HepG2 (cell line): Measurements from ENCODE around the gene UBE3B. TPM values are rescaled to one million over a fixed set of nuclear protein-coding genes. Genes with fewer than 3 reads are reported as not detected.

ENCODE experiments used
- ATAC-seq: fragments of 200-7000 bp; cut with Tn5 transposase; 3 replicates; pipeline ENCODE4 v1.9.1; 2020; ENCODE audit warnings: mild to moderate bottlenecking, moderate library complexity
- BruUV-seq: library from RNA; stranded (reverse); fragments of 400-500 nt; replicated peaks from 2 replicates; lab custom pipeline; 2021; lab: Mats Ljungman, UMichigan
- CTCF ChIA-PET: fragments of 300-600 bp; formaldehyde crosslinking; extraction: SDS; loops from one replicate; lab custom pipeline; 2021; ENCODE audit warnings: low total read pairs, inconsistent platforms, low intra/inter-chr PET ratio; lab: Yijun Ruan, JAX
- POLR2A ChIA-PET: fragments of 350-600 bp; sonication (Branson Sonifier 250); formaldehyde crosslinking; loops from one replicate; lab custom pipeline; 2020; ENCODE audit warnings: antibody characterized with exemption, inconsistent platforms; lab: Yijun Ruan, JAX
- DNase-seq: peaks from one replicate; pipeline ENCODE4 v3.0.0-alpha.2; 2015; ENCODE audit warnings: low spot score
- FAIRE-seq: peaks from 3 replicates; lab custom pipeline; 2011; peaks lifted over from hg19 to GRCh38; lab: Jason Lieb, UNC
- H2AFZ ChIP-seq: one replicate; pipeline ENCODE4 v1.6.1; 2011; ENCODE audit warnings: low read length, inconsistent platforms
- H3K27ac ChIP-seq: fragments of 300-600 bp; 3 replicates; pipeline ENCODE4 v1.8.0; 2011; ENCODE audit warnings: mixed run types, mild to moderate bottlenecking, mixed read lengths, low read length, inconsistent platforms; ENCODE audit not compliant: insufficient read depth; ENCODE audit errors: extremely low read length
- H3K27me3 ChIP-seq, 2 experiments: fragments of 200-600 bp in 1 of 2; 2 replicates in 1 of 2; 3 replicates in 1 of 2; pipeline versions ENCODE4 v1.6.0 to v1.8.0; 2011; ENCODE audit warnings: low read length in 2 of 2, mild to moderate bottlenecking in 2 of 2, moderate library complexity in 2 of 2, inconsistent platforms in 1 of 2; ENCODE audit not compliant: insufficient read depth in 2 of 2, control insufficient read depth in 1 of 2
- H3K36me3 ChIP-seq, 2 experiments: fragments of 200-600 bp in 1 of 2; replicated peaks in 1 of 2; 2 replicates in 1 of 2; 3 replicates in 1 of 2; pipeline versions ENCODE4 v1.5.1 to v1.8.0; 2011; ENCODE audit warnings: low read length in 2 of 2, inconsistent platforms in 1 of 2; ENCODE audit not compliant: insufficient read depth in 2 of 2, control insufficient read depth in 1 of 2
- H3K4me1 ChIP-seq: 2 replicates; pipeline ENCODE4 v1.5.1; 2012; ENCODE audit warnings: low read length, inconsistent platforms; ENCODE audit not compliant: insufficient read depth
- H3K4me2 ChIP-seq: 2 replicates; pipeline ENCODE4 v1.6.0; 2011; ENCODE audit warnings: low read depth, low read length, inconsistent platforms
- H3K4me3 ChIP-seq, 3 experiments: fragments of 200-600 bp in 1 of 3; sonication (generic), shearing (Covaris generic) in 1 of 3; replicated peaks in 1 of 3; 2 replicates each; pipeline ENCODE4 v1.5.1; 2011 to 2016; ENCODE audit warnings: low read length in 3 of 3, inconsistent platforms in 2 of 3, low read depth in 2 of 3, mild to moderate bottlenecking in 2 of 3, control low read depth in 1 of 3, mixed read lengths in 1 of 3; ENCODE audit not compliant: insufficient read depth in 1 of 3
- H3K79me2 ChIP-seq: one replicate; pipeline ENCODE4 v1.6.1; 2011; ENCODE audit warnings: low read length, inconsistent platforms; ENCODE audit not compliant: insufficient read depth
- H3K9ac ChIP-seq: 2 replicates; pipeline ENCODE4 v1.6.0; 2011; ENCODE audit warnings: mild to moderate bottlenecking, low read depth, low read length, inconsistent platforms; ENCODE audit not compliant: insufficient read depth
- H3K9me3 ChIP-seq: 2 replicates; pipeline ENCODE4 v1.5.1; 2012; ENCODE audit warnings: mild to moderate bottlenecking, low read length
- H4K20me1 ChIP-seq: 2 replicates; pipeline ENCODE4 v1.6.0; 2011; ENCODE audit warnings: inconsistent platforms, mild to moderate bottlenecking, low read length, moderate library complexity; ENCODE audit not compliant: insufficient read depth
- CEBPB ChIP-seq: IDR thresholded peaks from 2 replicates; pipeline ENCODE4 v1.6.1; 2011; ENCODE audit warnings: low read depth, low read length, improper control_type of control experiment, borderline replicate concordance
- DMAP1 ChIP-seq: IDR thresholded peaks from 2 replicates; pipeline ENCODE4 v1.6.1; 2016
- NBN ChIP-seq: fragments of 450-650 bp; conservative IDR thresholded peaks from 2 replicates; pipeline ENCODE4 v1.6.1; 2017
- PHF8 ChIP-seq: sonication (generic); formaldehyde crosslinking; IDR thresholded peaks from 2 replicates; pipeline ENCODE4 v1.5.0; 2020; ENCODE audit warnings: missing genetic modification reagents
- SOX5 ChIP-seq: IDR thresholded peaks from 2 replicates; pipeline ENCODE4 v1.6.1; 2016; ENCODE audit warnings: borderline replicate concordance
- STAT5B ChIP-seq: sonication (generic); formaldehyde crosslinking; IDR thresholded peaks from 2 replicates; pipeline ENCODE4 v1.4.0; 2020; ENCODE audit warnings: missing genetic modification reagents
- ZFAT ChIP-seq: sonication (generic); formaldehyde crosslinking; conservative IDR thresholded peaks from 2 replicates; pipeline ENCODE4 v1.8.1; 2023; ENCODE audit warnings: missing genetic modification reagents, inconsistent platforms
- WGBS: methylation state at CpG from one replicate; pipeline ENCODE4 v1.1.6; 2017; ENCODE audit warnings: low lambda C conversion rate; 5-methylcytosine and 5-hydroxymethylcytosine counted together
- in situ Hi-C: cut with HindIII; loops from 2 replicates; pipeline ENCODE4 v1.10.0; 2017; ENCODE audit warnings: low pct_unique_long_range_greater_than_20kb; ENCODE audit not compliant: extremely low pct_ligation_motif_present
- intact Hi-C: fragments of 100-400 bp; cut with micrococcal nuclease; formaldehyde crosslinking; loops from one replicate; pipeline ENCODE4 v1.10.0; 2022; ENCODE audit not compliant: unreplicated experiment
- polyA plus RNA-seq, 8 experiments: library from polyadenylated mRNA; depleted of rRNA in 3 of 8; stranded (reverse) in 7 of 8; unstranded in 1 of 8; fragments of >200 nt; fragmentation: Illumina TruSeq in 4 of 8; extraction: Trizol in 4 of 8; gene quantifications; 2 replicates each; pipeline versions ENCODE4 v1.2.1 to v1.2.3, GENCODE V29; 2011 to 2016; ENCODE audit warnings: low read depth in 4 of 8, missing spikeins in 1 of 8, mixed read lengths in 1 of 8; ENCODE audit not compliant: insufficient read depth in 1 of 8
- total RNA-seq, 5 experiments: library from RNA; depleted of rRNA; stranded (reverse); fragments of >200 nt; fragmentation: Illumina TruSeq; extraction: Trizol; gene quantifications; 2 replicates each; pipeline ENCODE4 v1.2.3, GENCODE V29; 2016; ENCODE audit warnings: low read depth in 1 of 5
- TF ChIP-seq, protein P1 (sequence below): sonication (generic); formaldehyde crosslinking; IDR thresholded peaks from 2 replicates; pipeline ENCODE4 v1.4.0; 2020; ENCODE audit warnings: missing genetic modification reagents, mild to moderate bottlenecking, borderline replicate concordance
- TF ChIP-seq, protein P2 (sequence below): sonication (generic); formaldehyde crosslinking; IDR thresholded peaks from 2 replicates; pipeline ENCODE4 v1.5.0; 2020; ENCODE audit warnings: mild to moderate bottlenecking, missing genetic modification reagents

Gene UBE3B
- total and polyA plus RNA-seq, 2 of the 13 experiments (the other 11 are each of a cell fraction or from before 2014, with no cell fraction given): 22.7 to 25.3 TPM

DNA sequence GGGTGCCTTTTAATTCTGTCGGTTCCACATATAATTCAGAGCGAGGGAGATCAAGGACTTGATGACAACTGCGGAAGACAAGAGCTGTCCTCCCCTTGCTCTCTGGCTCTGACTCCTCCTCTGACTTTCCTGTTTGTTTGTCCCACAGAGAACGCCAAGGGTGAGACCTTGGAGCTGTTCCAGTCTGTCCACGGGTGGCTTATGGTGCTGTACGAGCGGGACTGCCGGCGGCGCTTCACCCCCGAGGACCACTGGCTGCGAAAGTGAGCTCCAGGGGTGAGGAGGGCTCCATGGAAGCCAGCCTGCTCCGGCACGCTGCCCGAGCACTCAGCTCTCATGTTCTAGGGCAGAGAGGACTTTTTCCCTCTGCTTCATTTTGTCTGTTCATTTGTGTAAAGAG is 32.8 kb downstream of the UBE3B start (continued):
- TF ChIP-seq, protein P1, sequence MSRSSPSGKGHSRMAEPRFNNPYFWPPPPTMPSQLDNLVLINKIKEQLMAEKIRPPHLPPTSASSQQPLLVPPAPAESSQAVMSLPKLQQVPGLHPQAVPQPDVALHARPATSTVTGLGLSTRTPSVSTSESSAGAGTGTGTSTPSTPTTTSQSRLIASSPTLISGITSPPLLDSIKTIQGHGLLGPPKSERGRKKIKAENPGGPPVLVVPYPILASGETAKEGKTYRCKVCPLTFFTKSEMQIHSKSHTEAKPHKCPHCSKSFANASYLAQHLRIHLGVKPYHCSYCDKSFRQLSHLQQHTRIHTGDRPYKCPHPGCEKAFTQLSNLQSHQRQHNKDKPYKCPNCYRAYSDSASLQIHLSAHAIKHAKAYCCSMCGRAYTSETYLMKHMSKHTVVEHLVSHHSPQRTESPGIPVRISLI (CRISPR knock-in tag): no peak

DNA sequence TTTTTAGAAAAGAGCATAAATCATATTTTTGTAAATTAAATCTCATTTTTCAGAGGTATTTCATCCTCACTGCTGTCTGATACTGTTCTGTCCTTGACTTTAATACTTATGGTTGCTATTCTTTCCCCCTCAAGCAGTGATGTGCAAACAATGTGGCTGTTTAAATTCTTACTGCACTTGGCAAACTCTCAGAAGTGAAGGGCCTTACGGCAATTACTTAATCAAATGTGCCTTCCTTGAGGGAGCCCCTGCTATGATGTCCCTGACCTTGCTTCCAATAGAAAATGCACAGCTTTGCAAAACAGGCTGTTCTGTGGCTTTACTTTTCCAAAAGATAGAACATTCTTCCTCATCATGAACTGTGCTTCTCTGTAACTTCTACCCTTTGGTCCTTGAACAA is 35.2 kb downstream of the UBE3B start:
- POLR2A ChIA-PET: no interaction called here
- DNase-seq: no peak
- Histone ChIP-seq H3K79me2 (no peaks in the 10 kb centered on the region), H2AFZ (no peak overlapping the region), H3K27ac (no peak overlapping the region), H3K4me1 (no peaks in the 10 kb centered on the region), H3K9ac (no peak overlapping the region), H3K4me3 (no peak overlapping the region), H3K9me3 (no peaks in the 10 kb centered on the region), H4K20me1 (no peaks in the 10 kb centered on the region), H3K4me2 (no peak overlapping the region), H3K36me3 (peaks cover 18 to 64% of the 10 kb centered on the region in 2 experiments; a peak in 4 of 5 replicates), H3K27me3 (no peaks in the 10 kb centered on the region)
- TF ChIP-seq, protein P2, sequence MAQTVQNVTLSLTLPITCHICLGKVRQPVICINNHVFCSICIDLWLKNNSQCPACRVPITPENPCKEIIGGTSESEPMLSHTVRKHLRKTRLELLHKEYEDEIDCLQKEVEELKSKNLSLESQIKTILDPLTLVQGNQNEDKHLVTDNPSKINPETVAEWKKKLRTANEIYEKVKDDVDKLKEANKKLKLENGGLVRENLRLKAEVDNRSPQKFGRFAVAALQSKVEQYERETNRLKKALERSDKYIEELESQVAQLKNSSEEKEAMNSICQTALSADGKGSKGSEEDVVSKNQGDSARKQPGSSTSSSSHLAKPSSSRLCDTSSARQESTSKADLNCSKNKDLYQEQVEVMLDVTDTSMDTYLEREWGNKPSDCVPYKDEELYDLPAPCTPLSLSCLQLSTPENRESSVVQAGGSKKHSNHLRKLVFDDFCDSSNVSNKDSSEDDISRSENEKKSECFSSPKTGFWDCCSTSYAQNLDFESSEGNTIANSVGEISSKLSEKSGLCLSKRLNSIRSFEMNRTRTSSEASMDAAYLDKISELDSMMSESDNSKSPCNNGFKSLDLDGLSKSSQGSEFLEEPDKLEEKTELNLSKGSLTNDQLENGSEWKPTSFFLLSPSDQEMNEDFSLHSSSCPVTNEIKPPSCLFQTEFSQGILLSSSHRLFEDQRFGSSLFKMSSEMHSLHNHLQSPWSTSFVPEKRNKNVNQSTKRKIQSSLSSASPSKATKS (CRISPR knock-in tag): no peak
- TF ChIP-seq CEBPB: no peak
- no peak for TF ChIP-seq DMAP1 (CRISPR knock-in tag)
- TF ChIP-seq STAT5B: no peak
- TF ChIP-seq NBN: no peak
- TF ChIP-seq PHF8 (CRISPR knock-in tag): no peak
- no peak for TF ChIP-seq ZFAT (CRISPR knock-in tag)
- TF ChIP-seq SOX5 (CRISPR knock-in tag): no peak
- CTCF ChIA-PET: no interaction called here
- 100% methylated on average over 1 of the region's 1 CpG for WGBS
- ATAC-seq: no peak
- no TSS peak for BruUV-seq
- no peak for FAIRE-seq
- in situ Hi-C loops (no loop called here), intact Hi-C loops (no loop called here)
